Heart right ventricle (tissue), 16 donors: ENCODE data around the gene CEP164. TPM values are rescaled to one million over a fixed set of nuclear protein-coding genes. Genes with fewer than 3 reads are reported as not detected.

ENCODE experiments used
- ATAC-seq, 8 donors: fragments of 200-7000 bp; cut with Tn5 transposase; one replicate each; pipeline ENCODE4 v1.9.1; 2020; ENCODE audit warnings: mild to moderate bottlenecking in 8 of 8, moderate library complexity in 8 of 8, moderate number of reproducible peaks in 1 of 8
- DNase-seq, 2 donors: peaks; one replicate each; pipeline ENCODE4 v3.0.0-alpha.2; 2020
- H3K27ac ChIP-seq, 10 donors: fragments of 200-600 bp; sonication (generic) in 2 of 10; one replicate each; pipeline versions ENCODE4 v1.5.0 to v1.8.0; 2020 to 2022; ENCODE audit warnings: mild to moderate bottlenecking in 3 of 10
- H3K27me3 ChIP-seq, 7 donors: fragments of 200-600 bp; one replicate each; pipeline ENCODE4 v1.8.0; 2021 to 2022; ENCODE audit warnings: mild to moderate bottlenecking in 2 of 7
- H3K36me3 ChIP-seq, 9 donors: fragments of 200-600 bp; sonication (generic) in 1 of 9; one replicate each; pipeline versions ENCODE4 v1.5.0 to v1.8.0; 2020 to 2022; ENCODE audit warnings: mild to moderate bottlenecking in 2 of 9
- H3K4me1 ChIP-seq, 9 donors: fragments of 200-600 bp; sonication (generic) in 1 of 9; one replicate each; pipeline versions ENCODE4 v1.5.0 to v1.8.0; 2020 to 2022; ENCODE audit warnings: mild to moderate bottlenecking in 4 of 9
- H3K4me3 ChIP-seq, 10 donors: fragments of 200-600 bp; sonication (generic) in 2 of 10; one replicate each; pipeline versions ENCODE4 v1.5.0 to v1.8.0; 2020 to 2022; ENCODE audit warnings: mild to moderate bottlenecking in 7 of 10, moderate library complexity in 2 of 10
- H3K9me3 ChIP-seq, 11 donors: fragments of 200-600 bp in 10 of 11; sonication (generic) in 2 of 11; one replicate each; pipeline versions ENCODE4 v1.5.0 to v1.8.0; 2013 to 2022; ENCODE audit warnings: mild to moderate bottlenecking in 2 of 11, control low read depth in 1 of 11, moderate library complexity in 1 of 11
- WGBS, 2 donors: extraction: QIAGEN DNeasy Blood & Tissue Kit; methylation state at CpG; one replicate each; pipeline ENCODE4 v1.1.7; 2013; ENCODE audit warnings: inconsistent platforms in 1 of 2; 5-methylcytosine and 5-hydroxymethylcytosine counted together
- intact Hi-C, 10 donors: fragments of 100-400 bp; cut with DNase I; formaldehyde crosslinking; loops; one replicate each; pipeline versions ENCODE4 v1.11.1 to v1.14.2; 2022
- polyA plus RNA-seq, 2 donors: library from polyadenylated mRNA; stranded (reverse); fragments of 200-250 nt; gene quantifications; one replicate each; pipeline ENCODE4 v1.2.3, GENCODE V29; 2013
- total RNA-seq, 10 donors: library from RNA; stranded (reverse); fragmentation: NEBNext Ultra II Directional in 3 of 10; extraction: Animal tissue kit (Norgen Biotek cat#: 25700) in 3 of 10; gene quantifications; one replicate each; pipeline versions ENCODE4 v1.2.1 to v1.2.4, GENCODE V29; 2021 to 2023
- TF ChIP-seq, protein P1 (sequence below), 9 donors: fragments of 200-600 bp; sonication (generic) in 2 of 9; IDR thresholded peaks; one replicate each; pipeline versions ENCODE4 v1.5.0 to v1.8.0; 2021 to 2022; ENCODE audit warnings: antibody characterized with exemption in 9 of 9, mild to moderate bottlenecking in 5 of 9, moderate library complexity in 1 of 9
- donor health status: Arrhythmogenic right ventricular cardiomyopathy.
- donor health status: ischemic (EF 13 %, LVEDD 7.1; RV severe dilation, severe dysfunction).
- donor health status: healthy with polysubstance abuse.
- donor health status: DM: no; HTN: yes; CAD: no.
- donor health status: DM: no; HTN: no; CAD: no.
- donor health status: ischemic (EF 25% LVEDD 6.9; RV normal size, moderate dysfunction).
- donor health status: ischemic (EF 25% LVEDD 5.7; RV mildly dilated, moderate dysfunction).
- donor health status: healthy.
- donor health status: DM: yes; HTN: yes; CAD: no.
- donor health status: Ischemic cardiomyopathy.
- donor health status: ischemic (EF 35%, LVEDD 5.7; RV mildly dilated, moderate dysfunction).
- donor health status: nonischemic (EF 11% LVEDD 7.7; RV severe dilation, severe dysfunction).
- donor health status: DM: yes; HTN: yes; CAD: no.
- donor health status: PGD.
- donor health status: ischemic (EF 29% LVEDD 5.4; RV normal size, mild dysfunction).
- donor health status: nonischemic (EF 23%, LVEDD 6.1; RV moderate dilation, normal function).

CEP164 gene
- total and polyA plus RNA-seq, 12 donors, result 3.5 to 17.9 (median 6.6) TPM

GRCh38 chr11:117431436-117431835 is 103.8 kb downstream of the CEP164 start:
- ATAC-seq (no peak), DNase-seq (no peak)
- Histone ChIP-seq H3K36me3 (peaks cover 0 to 72% (median 0%) of the 10 kb centered on the region in 9 donors), H3K9me3 (no peaks in the 10 kb centered on the region), H3K27ac (no peak overlapping the region), H3K4me3 (no peak overlapping the region), H3K4me1 (peaks cover 0 to 2% (median 0%) of the 10 kb centered on the region in 9 donors), H3K27me3 (peaks cover 0 to 6% (median 0%) of the 10 kb centered on the region in 7 donors)
- WGBS, 2 donors, result 98% methylated on average over 7 of the region's 7 CpGs
- intact Hi-C loops, result loop anchor here in 4 of 10 donors (10.0 kb wide), 2 partner anchors 513 to 623 kb away; no protein-coding TSS in a partner anchor
- TF ChIP-seq, protein P1, sequence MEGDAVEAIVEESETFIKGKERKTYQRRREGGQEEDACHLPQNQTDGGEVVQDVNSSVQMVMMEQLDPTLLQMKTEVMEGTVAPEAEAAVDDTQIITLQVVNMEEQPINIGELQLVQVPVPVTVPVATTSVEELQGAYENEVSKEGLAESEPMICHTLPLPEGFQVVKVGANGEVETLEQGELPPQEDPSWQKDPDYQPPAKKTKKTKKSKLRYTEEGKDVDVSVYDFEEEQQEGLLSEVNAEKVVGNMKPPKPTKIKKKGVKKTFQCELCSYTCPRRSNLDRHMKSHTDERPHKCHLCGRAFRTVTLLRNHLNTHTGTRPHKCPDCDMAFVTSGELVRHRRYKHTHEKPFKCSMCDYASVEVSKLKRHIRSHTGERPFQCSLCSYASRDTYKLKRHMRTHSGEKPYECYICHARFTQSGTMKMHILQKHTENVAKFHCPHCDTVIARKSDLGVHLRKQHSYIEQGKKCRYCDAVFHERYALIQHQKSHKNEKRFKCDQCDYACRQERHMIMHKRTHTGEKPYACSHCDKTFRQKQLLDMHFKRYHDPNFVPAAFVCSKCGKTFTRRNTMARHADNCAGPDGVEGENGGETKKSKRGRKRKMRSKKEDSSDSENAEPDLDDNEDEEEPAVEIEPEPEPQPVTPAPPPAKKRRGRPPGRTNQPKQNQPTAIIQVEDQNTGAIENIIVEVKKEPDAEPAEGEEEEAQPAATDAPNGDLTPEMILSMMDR (IDR thresholded peaks at IDR 0.05), result no peak

- no peaks in the 10 kb centered on the region for H3K9me3 ChIP-seq
- intact Hi-C loops, result loop anchor here in 4 of 10 donors (10.0 kb wide), 2 partner anchors 511 to 621 kb away; no protein-coding TSS in a partner anchor
- peaks cover 0 to 79% (median 0%) of the 10 kb centered on the region in 9 donors for H3K36me3 ChIP-seq
- H3K27ac ChIP-seq, result no peak overlapping the region
- TF ChIP-seq, protein P1 (IDR thresholded peaks at IDR 0.05), result no peak
- no peak for ATAC-seq
- H3K4me3 ChIP-seq, result no peak overlapping the region
- no peaks in the 10 kb centered on the region for H3K4me1 ChIP-seq
- H3K27me3 ChIP-seq, result peaks cover 0 to 3% (median 0%) of the 10 kb centered on the region in 7 donors
- no peak for DNase-seq
These were observed 106.1 kb downstream of the CEP164 start for GRCh38 chr11:117433717-117434116.

DNA sequence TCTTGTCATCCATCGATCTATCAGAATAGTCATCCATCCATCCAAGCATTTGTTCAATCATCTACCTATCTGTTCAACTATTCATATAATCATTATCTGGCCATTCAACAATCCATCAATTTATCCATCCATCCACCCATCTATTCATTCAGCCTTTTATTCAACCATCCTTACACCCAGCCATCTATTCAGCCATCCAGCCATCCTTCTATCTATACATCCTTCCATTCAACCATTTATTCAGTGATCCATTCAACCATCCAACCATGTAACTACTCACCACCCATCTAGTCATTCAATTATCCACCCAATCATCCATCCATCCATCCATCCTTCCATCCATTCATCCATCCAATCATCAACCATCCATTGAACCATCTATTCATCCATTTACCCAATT is 106.8 kb downstream of the CEP164 start:
- intact Hi-C loops, result loop anchor here in 4 of 10 donors (10.0 kb wide), 2 partner anchors 510 to 620 kb away; no protein-coding TSS in a partner anchor
- WGBS, 2 donors, result 97 to 98% methylated on average over 1 of the region's 1 CpG
- H3K27ac ChIP-seq, result no peak overlapping the region

DNA sequence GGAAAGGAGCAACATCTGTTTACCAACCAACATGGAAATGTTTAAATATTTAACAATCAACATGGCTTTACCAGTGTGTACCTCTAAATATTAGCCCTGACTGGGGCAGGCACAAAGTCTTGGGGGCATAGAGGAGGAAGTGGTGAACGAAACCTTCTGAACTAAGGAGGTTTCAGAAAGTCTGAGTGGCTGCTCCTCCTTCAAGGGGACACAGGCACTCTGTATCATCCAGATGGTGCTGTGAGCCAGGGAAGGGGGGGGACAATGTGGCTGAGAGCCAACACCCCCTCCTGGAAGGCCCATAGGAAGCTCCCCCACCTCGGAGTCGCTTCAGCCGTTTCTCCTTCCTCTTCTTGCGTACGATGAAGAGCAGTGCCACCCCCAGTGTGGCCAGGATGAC is 107.7 kb downstream of the CEP164 start:
- no peak overlapping the region for H3K4me3 ChIP-seq
- TF ChIP-seq, protein P1 (IDR thresholded peaks at IDR 0.05), result no peak
- intact Hi-C loops, result loop anchor here in 4 of 10 donors (5.0 to 10.0 kb wide), 3 partner anchors 509 to 1448 kb away; no protein-coding TSS in a partner anchor

More for the DNA sequence above, 106.8 kb downstream of the CEP164 start:
- Histone ChIP-seq H3K4me1 (no peaks in the 10 kb centered on the region), H3K9me3 (no peaks in the 10 kb centered on the region), H3K36me3 (peaks cover 0 to 73% (median 0%) of the 10 kb centered on the region in 9 donors), H3K27me3 (peaks cover 0 to 3% (median 0%) of the 10 kb centered on the region in 7 donors), H3K4me3 (no peak overlapping the region)
- TF ChIP-seq, protein P1 (IDR thresholded peaks at IDR 0.05), result no peak
- no peak for DNase-seq
- ATAC-seq, result no peak

More for the DNA sequence above, 107.7 kb downstream of the CEP164 start:
- no peaks in the 10 kb centered on the region for H3K4me1 ChIP-seq
- H3K9me3 ChIP-seq, result no peaks in the 10 kb centered on the region
- peaks cover 0 to 3% (median 0%) of the 10 kb centered on the region in 7 donors for H3K27me3 ChIP-seq
- no peak for DNase-seq
- 73 to 77% methylated on average over 6 of the region's 6 CpGs for WGBS, 2 donors
- ATAC-seq, result no peak
- H3K36me3 ChIP-seq, result peaks cover 0 to 70% (median 0%) of the 10 kb centered on the region in 9 donors
- no peak overlapping the region for H3K27ac ChIP-seq
